K562 (cell line): Measurements from ENCODE around the gene ZNRF1. TPM values are rescaled to one million over a fixed set of nuclear protein-coding genes. Genes with fewer than 3 reads are reported as not detected.
"Not testable (repeated sequence)": the region's sequence is repeated elsewhere in the genome, so short reads cannot be mapped to it uniquely, and the experiment has no call there.

Experiments used
- ARID1B ChIP-seq: fragments of 450-650 bp; IDR thresholded peaks from 2 replicates; pipeline ENCODE4 v1.6.1; 2016; ENCODE audit warnings: antibody characterized with exemption, mild to moderate bottlenecking, inconsistent platforms
- CBFA2T3 ChIP-seq: fragments of 450-650 bp; IDR thresholded peaks from 2 replicates; pipeline ENCODE4 v1.6.1; 2017
- ESRRA ChIP-seq: fragments of 450-650 bp; IDR thresholded peaks from 2 replicates; pipeline ENCODE4 v1.6.1; 2014; ENCODE audit warnings: low read depth, mild to moderate bottlenecking, moderate library complexity, borderline replicate concordance
- HES1 ChIP-seq: fragments of 450-650 bp; IDR thresholded peaks from 2 replicates; pipeline ENCODE4 v1.6.1; 2016; ENCODE audit warnings: low read depth, mild to moderate bottlenecking, moderate library complexity
- MLLT1 ChIP-seq, 2 experiments: fragments of 450-650 bp; IDR thresholded peaks; 2 replicates each; pipeline ENCODE4 v1.6.1; 2016
- NR2C2 ChIP-seq, 2 experiments: fragments of 200-800 bp in 1 of 2; sonication (Bioruptor generic) in 1 of 2; sonication (generic) in 1 of 2; formaldehyde crosslinking in 1 of 2; IDR thresholded peaks; 2 replicates each; pipeline versions ENCODE4 v1.6.1 to v1.8.0; 2016 to 2022; ENCODE audit warnings: mild to moderate bottlenecking in 1 of 2, missing compliant biosample characterization in 1 of 2, missing genetic modification characterization in 1 of 2, missing genetic modification reagents in 1 of 2
- PKNOX1 ChIP-seq: fragments of 450-650 bp; IDR thresholded peaks from 2 replicates; pipeline ENCODE4 v1.6.1; 2016
- ZNF384 ChIP-seq: IDR thresholded peaks from 2 replicates; pipeline ENCODE4 v1.6.1; 2012; ENCODE audit warnings: low read depth, low read length, improper control_type of control experiment
- polyA plus RNA-seq, 8 experiments: library from polyadenylated mRNA; depleted of rRNA in 4 of 8; stranded (reverse) in 5 of 8; unstranded in 3 of 8; fragments of >200 nt; fragmentation: Nextera tagmentation in 2 of 8; fragmentation: Illumina TruSeq in 1 of 8; extraction: Ambion mirVana in 2 of 8; extraction: Trizol in 1 of 8; gene quantifications; 2 replicates each; pipeline versions ENCODE4 v1.2.1 to v1.2.3, GENCODE V29; 2011 to 2014; ENCODE audit warnings: inconsistent platforms in 1 of 8, missing spikeins in 1 of 8
- total RNA-seq, 7 experiments: library from RNA; depleted of rRNA in 6 of 7; stranded (reverse); fragments of >200 nt in 6 of 7; fragmentation: Illumina TruSeq in 2 of 7; extraction: Trizol in 2 of 7; gene quantifications; 2 replicates each; pipeline versions ENCODE4 v1.2.1 to v1.2.3, GENCODE V29; 2011 to 2021; ENCODE audit warnings: low replicate concordance in 1 of 7
- TF ChIP-seq, protein P1 (sequence below), 2 experiments: IDR thresholded peaks in 1 of 2; conservative IDR thresholded peaks in 1 of 2; 2 replicates each; pipeline ENCODE4 v1.6.1; 2016; ENCODE audit warnings: low read depth in 2 of 2, mild to moderate bottlenecking in 1 of 2, missing compliant biosample characterization in 1 of 2, missing genetic modification characterization in 1 of 2, moderate library complexity in 1 of 2

Gene ZNRF1
- total and polyA plus RNA-seq, 9 of the 15 experiments (the other 6 are each of a cell fraction or from before 2014, with no cell fraction given) = 9.5 to 37.7 (median 20.0) TPM

GRCh38 chr16:75129421-75130149 lies 130.8 kb downstream of the ZNRF1 start (continued):
- TF ChIP-seq PKNOX1 (peak; percentile 82), MLLT1 (IDR thresholded peaks at IDR 0.05) (peak in 1 of 2 experiments; percentile 95; a peak in 2 of 4 replicates), HES1 (peak; percentile 69), ARID1B (peak; percentile 44), ESRRA (peak; percentile 90; the same call in 1 of the 2 replicates), NR2C2 (tag; IDR thresholded peaks at IDR 0.05) (peak; percentile 37), ZNF384 (peak; percentile 67; the same call in 1 of the 2 replicates), CBFA2T3 (peak; percentile 34; the same call in 1 of the 2 replicates)
- TF ChIP-seq, protein P1, sequence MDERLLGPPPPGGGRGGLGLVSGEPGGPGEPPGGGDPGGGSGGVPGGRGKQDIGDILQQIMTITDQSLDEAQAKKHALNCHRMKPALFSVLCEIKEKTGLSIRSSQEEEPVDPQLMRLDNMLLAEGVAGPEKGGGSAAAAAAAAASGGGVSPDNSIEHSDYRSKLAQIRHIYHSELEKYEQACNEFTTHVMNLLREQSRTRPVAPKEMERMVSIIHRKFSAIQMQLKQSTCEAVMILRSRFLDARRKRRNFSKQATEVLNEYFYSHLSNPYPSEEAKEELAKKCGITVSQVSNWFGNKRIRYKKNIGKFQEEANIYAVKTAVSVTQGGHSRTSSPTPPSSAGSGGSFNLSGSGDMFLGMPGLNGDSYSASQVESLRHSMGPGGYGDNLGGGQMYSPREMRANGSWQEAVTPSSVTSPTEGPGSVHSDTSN (CRISPR knock-in tag; IDR thresholded peaks at IDR 0.05; ENCODE audit: low read depth) = not testable (repeated sequence)
- TF ChIP-seq, protein P1 (tag; conservative IDR thresholded peaks at IDR 0.05; ENCODE audit: low read depth) = peak; percentile 66; the same call in 1 of the 2 replicates
- not testable (repeated sequence) for TF ChIP-seq NR2C2 (CRISPR knock-in tag; IDR thresholded peaks at IDR 0.05)
- TF ChIP-seq, all 486 proteins: peak for 20; not testable (repeated sequence) for 466
